Measurements from ENCODE around the gene MLXIP.
"Not testable (repeated sequence)": the region's sequence is repeated elsewhere in the genome, so short reads cannot be mapped to it uniquely, and the experiment has no call there.

GRCh38 chr12:122176473-122176872, 97.9 kb downstream of the MLXIP start:
- TF ChIP-seq, protein P1, sequence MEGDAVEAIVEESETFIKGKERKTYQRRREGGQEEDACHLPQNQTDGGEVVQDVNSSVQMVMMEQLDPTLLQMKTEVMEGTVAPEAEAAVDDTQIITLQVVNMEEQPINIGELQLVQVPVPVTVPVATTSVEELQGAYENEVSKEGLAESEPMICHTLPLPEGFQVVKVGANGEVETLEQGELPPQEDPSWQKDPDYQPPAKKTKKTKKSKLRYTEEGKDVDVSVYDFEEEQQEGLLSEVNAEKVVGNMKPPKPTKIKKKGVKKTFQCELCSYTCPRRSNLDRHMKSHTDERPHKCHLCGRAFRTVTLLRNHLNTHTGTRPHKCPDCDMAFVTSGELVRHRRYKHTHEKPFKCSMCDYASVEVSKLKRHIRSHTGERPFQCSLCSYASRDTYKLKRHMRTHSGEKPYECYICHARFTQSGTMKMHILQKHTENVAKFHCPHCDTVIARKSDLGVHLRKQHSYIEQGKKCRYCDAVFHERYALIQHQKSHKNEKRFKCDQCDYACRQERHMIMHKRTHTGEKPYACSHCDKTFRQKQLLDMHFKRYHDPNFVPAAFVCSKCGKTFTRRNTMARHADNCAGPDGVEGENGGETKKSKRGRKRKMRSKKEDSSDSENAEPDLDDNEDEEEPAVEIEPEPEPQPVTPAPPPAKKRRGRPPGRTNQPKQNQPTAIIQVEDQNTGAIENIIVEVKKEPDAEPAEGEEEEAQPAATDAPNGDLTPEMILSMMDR (IDR thresholded peaks at IDR 0.05) = not testable (repeated sequence)
- TF ChIP-seq POLR2AphosphoS5 (IDR thresholded peaks at IDR 0.05; ENCODE audit: low read depth, low read length) = not testable (repeated sequence)

Measured in Panc1 (cell line).